ENCODE results near the gene RUNX1. TPM values are rescaled to one million over a fixed set of nuclear protein-coding genes. Genes with fewer than 3 reads are reported as not detected.
A peak's percentile ranks its signal among the peaks of the same experiment; 100 is the strongest.

The RUNX1 gene
- total and polyA plus RNA-seq, 2 of the 13 experiments (the other 11 are each of a cell fraction or from before 2014, with no cell fraction given), result 5.4 to 6.4 TPM

DNA sequence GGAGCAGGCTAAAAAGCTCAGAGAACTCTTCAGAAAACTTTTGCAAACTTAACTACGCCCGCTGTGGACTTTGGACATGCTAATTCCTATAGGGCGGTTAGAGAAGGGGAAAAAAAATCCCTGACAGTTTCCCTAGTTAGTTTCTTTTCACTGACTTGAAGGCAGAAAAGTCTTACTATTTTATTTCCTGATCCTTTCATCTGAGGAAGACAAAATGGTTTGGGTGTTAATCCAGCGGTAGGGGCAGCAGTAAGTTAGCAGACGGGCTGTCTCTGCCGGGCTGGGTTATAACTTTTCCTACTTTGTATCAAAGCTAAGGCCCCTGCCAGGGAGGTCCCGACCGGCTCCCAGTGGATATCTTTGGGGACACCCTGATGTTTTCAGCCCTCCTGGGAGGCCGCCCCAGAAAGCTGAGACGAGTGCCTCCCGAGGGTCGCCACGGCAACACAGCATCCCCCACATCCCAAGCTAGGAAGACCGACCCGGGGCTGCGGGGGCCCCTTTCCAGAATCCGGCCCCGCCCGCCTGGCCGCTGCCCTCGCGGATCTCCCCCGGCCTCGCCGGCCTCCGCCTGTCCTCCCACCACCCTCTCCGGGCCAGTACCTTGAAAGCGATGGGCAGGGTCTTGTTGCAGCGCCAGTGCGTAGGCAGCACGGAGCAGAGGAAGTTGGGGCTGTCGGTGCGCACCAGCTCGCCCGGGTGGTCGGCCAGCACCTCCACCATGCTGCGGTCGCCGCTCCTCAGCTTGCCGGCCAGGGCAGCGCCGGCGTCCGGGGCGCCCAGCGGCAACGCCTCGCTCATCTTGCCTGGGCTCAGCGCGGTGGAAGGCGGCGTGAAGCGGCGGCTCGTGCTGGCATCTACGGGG is 162.6 kb downstream of the RUNX1 start (continued):
- TF ChIP-seq, protein P1, sequence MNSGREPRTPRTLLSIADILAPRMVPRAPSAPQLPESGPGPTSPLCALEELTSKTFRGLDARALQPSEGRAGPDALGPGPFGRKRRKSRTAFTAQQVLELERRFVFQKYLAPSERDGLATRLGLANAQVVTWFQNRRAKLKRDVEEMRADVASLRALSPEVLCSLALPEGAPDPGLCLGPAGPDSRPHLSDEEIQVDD (CRISPR knock-in tag; IDR thresholded peaks at IDR 0.05; ENCODE audit: borderline replicate concordance), result no peak
- TF ChIP-seq RCOR2 (CRISPR knock-in tag; IDR thresholded peaks at IDR 0.05) (no peak), ZNF75D (CRISPR knock-in tag; IDR thresholded peaks at IDR 0.05; ENCODE audit: borderline replicate concordance) (no peak), NFRKB (IDR thresholded peaks at IDR 0.05) (no peak), SKI (IDR thresholded peaks at IDR 0.05; ENCODE audit: partially characterized antibody) (no peak), MAFG (CRISPR knock-in tag; IDR thresholded peaks at IDR 0.05) (peak; percentile 21; the same call in 1 of the 2 replicates), NKX3-1 (CRISPR knock-in tag; IDR thresholded peaks at IDR 0.05) (no peak; the same call in 1 of the 2 replicates), NR2F6 (IDR thresholded peaks at IDR 0.05) (no peak), NR2F6 (CRISPR knock-in tag; IDR thresholded peaks at IDR 0.05) (no peak), ZNF17 (CRISPR knock-in tag; IDR thresholded peaks at IDR 0.05) (no peak), EZH2 (conservative IDR thresholded peaks at IDR 0.05; ENCODE audit: low read depth, low read length) (no peak), ZSCAN29 (CRISPR knock-in tag; conservative IDR thresholded peaks at IDR 0.05) (no peak)
- TF ChIP-seq, protein P2, sequence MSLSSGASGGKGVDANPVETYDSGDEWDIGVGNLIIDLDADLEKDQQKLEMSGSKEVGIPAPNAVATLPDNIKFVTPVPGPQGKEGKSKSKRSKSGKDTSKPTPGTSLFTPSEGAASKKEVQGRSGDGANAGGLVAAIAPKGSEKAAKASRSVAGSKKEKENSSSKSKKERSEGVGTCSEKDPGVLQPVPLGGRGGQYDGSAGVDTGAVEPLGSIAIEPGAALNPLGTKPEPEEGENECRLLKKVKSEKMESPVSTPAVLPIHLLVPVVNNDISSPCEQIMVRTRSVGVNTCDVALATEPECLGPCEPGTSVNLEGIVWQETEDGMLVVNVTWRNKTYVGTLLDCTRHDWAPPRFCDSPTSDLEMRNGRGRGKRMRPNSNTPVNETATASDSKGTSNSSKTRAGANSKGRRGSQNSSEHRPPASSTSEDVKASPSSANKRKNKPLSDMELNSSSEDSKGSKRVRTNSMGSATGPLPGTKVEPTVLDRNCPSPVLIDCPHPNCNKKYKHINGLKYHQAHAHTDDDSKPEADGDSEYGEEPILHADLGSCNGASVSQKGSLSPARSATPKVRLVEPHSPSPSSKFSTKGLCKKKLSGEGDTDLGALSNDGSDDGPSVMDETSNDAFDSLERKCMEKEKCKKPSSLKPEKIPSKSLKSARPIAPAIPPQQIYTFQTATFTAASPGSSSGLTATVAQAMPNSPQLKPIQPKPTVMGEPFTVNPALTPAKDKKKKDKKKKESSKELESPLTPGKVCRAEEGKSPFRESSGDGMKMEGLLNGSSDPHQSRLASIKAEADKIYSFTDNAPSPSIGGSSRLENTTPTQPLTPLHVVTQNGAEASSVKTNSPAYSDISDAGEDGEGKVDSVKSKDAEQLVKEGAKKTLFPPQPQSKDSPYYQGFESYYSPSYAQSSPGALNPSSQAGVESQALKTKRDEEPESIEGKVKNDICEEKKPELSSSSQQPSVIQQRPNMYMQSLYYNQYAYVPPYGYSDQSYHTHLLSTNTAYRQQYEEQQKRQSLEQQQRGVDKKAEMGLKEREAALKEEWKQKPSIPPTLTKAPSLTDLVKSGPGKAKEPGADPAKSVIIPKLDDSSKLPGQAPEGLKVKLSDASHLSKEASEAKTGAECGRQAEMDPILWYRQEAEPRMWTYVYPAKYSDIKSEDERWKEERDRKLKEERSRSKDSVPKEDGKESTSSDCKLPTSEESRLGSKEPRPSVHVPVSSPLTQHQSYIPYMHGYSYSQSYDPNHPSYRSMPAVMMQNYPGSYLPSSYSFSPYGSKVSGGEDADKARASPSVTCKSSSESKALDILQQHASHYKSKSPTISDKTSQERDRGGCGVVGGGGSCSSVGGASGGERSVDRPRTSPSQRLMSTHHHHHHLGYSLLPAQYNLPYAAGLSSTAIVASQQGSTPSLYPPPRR (CRISPR knock-in tag; IDR thresholded peaks at IDR 0.05; ENCODE audit: borderline replicate concordance), result no peak
- TF ChIP-seq, protein P3, sequence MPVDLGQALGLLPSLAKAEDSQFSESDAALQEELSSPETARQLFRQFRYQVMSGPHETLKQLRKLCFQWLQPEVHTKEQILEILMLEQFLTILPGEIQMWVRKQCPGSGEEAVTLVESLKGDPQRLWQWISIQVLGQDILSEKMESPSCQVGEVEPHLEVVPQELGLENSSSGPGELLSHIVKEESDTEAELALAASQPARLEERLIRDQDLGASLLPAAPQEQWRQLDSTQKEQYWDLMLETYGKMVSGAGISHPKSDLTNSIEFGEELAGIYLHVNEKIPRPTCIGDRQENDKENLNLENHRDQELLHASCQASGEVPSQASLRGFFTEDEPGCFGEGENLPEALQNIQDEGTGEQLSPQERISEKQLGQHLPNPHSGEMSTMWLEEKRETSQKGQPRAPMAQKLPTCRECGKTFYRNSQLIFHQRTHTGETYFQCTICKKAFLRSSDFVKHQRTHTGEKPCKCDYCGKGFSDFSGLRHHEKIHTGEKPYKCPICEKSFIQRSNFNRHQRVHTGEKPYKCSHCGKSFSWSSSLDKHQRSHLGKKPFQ (CRISPR knock-in tag; IDR thresholded peaks at IDR 0.05; ENCODE audit: insufficient replicate concordance), result no peak
- TF ChIP-seq, protein P4, sequence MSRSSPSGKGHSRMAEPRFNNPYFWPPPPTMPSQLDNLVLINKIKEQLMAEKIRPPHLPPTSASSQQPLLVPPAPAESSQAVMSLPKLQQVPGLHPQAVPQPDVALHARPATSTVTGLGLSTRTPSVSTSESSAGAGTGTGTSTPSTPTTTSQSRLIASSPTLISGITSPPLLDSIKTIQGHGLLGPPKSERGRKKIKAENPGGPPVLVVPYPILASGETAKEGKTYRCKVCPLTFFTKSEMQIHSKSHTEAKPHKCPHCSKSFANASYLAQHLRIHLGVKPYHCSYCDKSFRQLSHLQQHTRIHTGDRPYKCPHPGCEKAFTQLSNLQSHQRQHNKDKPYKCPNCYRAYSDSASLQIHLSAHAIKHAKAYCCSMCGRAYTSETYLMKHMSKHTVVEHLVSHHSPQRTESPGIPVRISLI (CRISPR knock-in tag; IDR thresholded peaks at IDR 0.05; ENCODE audit: borderline replicate concordance), result no peak
- TF ChIP-seq, protein P5, sequence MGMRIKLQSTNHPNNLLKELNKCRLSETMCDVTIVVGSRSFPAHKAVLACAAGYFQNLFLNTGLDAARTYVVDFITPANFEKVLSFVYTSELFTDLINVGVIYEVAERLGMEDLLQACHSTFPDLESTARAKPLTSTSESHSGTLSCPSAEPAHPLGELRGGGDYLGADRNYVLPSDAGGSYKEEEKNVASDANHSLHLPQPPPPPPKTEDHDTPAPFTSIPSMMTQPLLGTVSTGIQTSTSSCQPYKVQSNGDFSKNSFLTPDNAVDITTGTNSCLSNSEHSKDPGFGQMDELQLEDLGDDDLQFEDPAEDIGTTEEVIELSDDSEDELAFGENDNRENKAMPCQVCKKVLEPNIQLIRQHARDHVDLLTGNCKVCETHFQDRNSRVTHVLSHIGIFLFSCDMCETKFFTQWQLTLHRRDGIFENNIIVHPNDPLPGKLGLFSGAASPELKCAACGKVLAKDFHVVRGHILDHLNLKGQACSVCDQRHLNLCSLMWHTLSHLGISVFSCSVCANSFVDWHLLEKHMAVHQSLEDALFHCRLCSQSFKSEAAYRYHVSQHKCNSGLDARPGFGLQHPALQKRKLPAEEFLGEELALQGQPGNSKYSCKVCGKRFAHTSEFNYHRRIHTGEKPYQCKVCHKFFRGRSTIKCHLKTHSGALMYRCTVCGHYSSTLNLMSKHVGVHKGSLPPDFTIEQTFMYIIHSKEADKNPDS (CRISPR knock-in tag; IDR thresholded peaks at IDR 0.05), result no peak

Measured in HepG2 (cell line).